Suprapubic skin (tissue), 4 donors: ENCODE results near the gene APRT. TPM values are rescaled to one million over a fixed set of nuclear protein-coding genes. Genes with fewer than 3 reads are reported as not detected.

Experiments
- DNase-seq, 2 donors: peaks; one replicate each; pipeline ENCODE4 v3.0.0-alpha.2; 2019; ENCODE audit warnings: low spot score in 2 of 2
- H3K27ac ChIP-seq: fragments of 200-600 bp; sonication (generic); one replicate; pipeline ENCODE4 v1.5.1; 2019
- H3K27me3 ChIP-seq: fragments of 200-600 bp; sonication (generic); one replicate; pipeline ENCODE4 v1.5.1; 2019
- H3K36me3 ChIP-seq: fragments of 200-600 bp; sonication (generic); one replicate; pipeline ENCODE4 v1.5.1; 2019
- H3K4me1 ChIP-seq: fragments of 200-600 bp; sonication (generic); one replicate; pipeline ENCODE4 v1.5.1; 2019
- H3K4me3 ChIP-seq: fragments of 200-600 bp; sonication (generic); one replicate; pipeline ENCODE4 v1.5.1; 2019; ENCODE audit warnings: mild to moderate bottlenecking
- H3K9me3 ChIP-seq: fragments of 200-600 bp; sonication (generic); one replicate; pipeline ENCODE4 v1.5.1; 2019
- EP300 ChIP-seq: sonication (generic); formaldehyde crosslinking; IDR thresholded peaks from one replicate; pipeline ENCODE4 v1.6.1; 2017; ENCODE audit warnings: antibody characterized with exemption
- POLR2A ChIP-seq, 2 donors: fragments of 450-650 bp; IDR thresholded peaks; one replicate each; pipeline ENCODE4 v1.6.1; 2017; ENCODE audit warnings: antibody characterized with exemption in 2 of 2, mild to moderate bottlenecking in 2 of 2, moderate library complexity in 2 of 2
- POLR2AphosphoS5 ChIP-seq, 3 donors: sonication (generic); formaldehyde crosslinking; IDR thresholded peaks; one replicate each; pipeline ENCODE4 v1.6.1; 2017; ENCODE audit warnings: antibody characterized with exemption in 3 of 3
- WGBS: methylation state at CpG from one replicate; pipeline ENCODE4 v1.1.5; 2018; 5-methylcytosine and 5-hydroxymethylcytosine counted together
- total RNA-seq, 4 donors: library from RNA; depleted of rRNA; stranded (reverse); fragments of >200 nt; gene quantifications; one replicate each; pipeline ENCODE4 v1.1.0, GENCODE V29; 2016
- TF ChIP-seq, protein P1 (sequence below), 2 donors: fragments of 200-600 bp in 1 of 2; fragments of 450-650 bp in 1 of 2; sonication (generic) in 1 of 2; IDR thresholded peaks; one replicate each; pipeline ENCODE4 v1.5.1; 2016 to 2019; ENCODE audit warnings: antibody characterized with exemption in 2 of 2, mild to moderate bottlenecking in 1 of 2, moderate library complexity in 1 of 2

The APRT gene
- total RNA-seq, 4 donors from 2014 or later: 122 to 382 (median 250) TPM

GRCh38 chr16:88821168-88821850, 9.6 kb upstream of the APRT start:
- H3K4me3 ChIP-seq: no peak overlapping the region
- no peak for TF ChIP-seq EP300
- H3K9me3 ChIP-seq: no peaks in the 10 kb centered on the region
- peaks cover 42% of the 10 kb centered on the region for H3K36me3 ChIP-seq
- no peak overlapping the region for H3K27ac ChIP-seq
- 85% methylated on average over 10 of the region's 22 CpGs for WGBS
- peaks cover 16% of the 10 kb centered on the region for H3K4me1 ChIP-seq
- no peaks in the 10 kb centered on the region for H3K27me3 ChIP-seq
- no peak for DNase-seq

GRCh38 chr16:88820385-88821025, 8.8 kb upstream of the APRT start:
- H3K27ac ChIP-seq: no peak overlapping the region
- H3K4me3 ChIP-seq: no peak overlapping the region
- H3K27me3 ChIP-seq: no peaks in the 10 kb centered on the region
- no peak for DNase-seq
- H3K36me3 ChIP-seq: peaks cover 36% of the 10 kb centered on the region
- H3K4me1 ChIP-seq: peaks cover 11% of the 10 kb centered on the region
- WGBS: no CpG with 5 or more reads among the region's 20 CpGs
- H3K9me3 ChIP-seq: no peaks in the 10 kb centered on the region
- TF ChIP-seq POLR2A (IDR thresholded peaks at IDR 0.05) (no peak), POLR2AphosphoS5 (IDR thresholded peaks at IDR 0.05) (no peak), EP300 (no peak)
- TF ChIP-seq, protein P1, sequence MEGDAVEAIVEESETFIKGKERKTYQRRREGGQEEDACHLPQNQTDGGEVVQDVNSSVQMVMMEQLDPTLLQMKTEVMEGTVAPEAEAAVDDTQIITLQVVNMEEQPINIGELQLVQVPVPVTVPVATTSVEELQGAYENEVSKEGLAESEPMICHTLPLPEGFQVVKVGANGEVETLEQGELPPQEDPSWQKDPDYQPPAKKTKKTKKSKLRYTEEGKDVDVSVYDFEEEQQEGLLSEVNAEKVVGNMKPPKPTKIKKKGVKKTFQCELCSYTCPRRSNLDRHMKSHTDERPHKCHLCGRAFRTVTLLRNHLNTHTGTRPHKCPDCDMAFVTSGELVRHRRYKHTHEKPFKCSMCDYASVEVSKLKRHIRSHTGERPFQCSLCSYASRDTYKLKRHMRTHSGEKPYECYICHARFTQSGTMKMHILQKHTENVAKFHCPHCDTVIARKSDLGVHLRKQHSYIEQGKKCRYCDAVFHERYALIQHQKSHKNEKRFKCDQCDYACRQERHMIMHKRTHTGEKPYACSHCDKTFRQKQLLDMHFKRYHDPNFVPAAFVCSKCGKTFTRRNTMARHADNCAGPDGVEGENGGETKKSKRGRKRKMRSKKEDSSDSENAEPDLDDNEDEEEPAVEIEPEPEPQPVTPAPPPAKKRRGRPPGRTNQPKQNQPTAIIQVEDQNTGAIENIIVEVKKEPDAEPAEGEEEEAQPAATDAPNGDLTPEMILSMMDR (IDR thresholded peaks at IDR 0.05): no peak

DNA sequence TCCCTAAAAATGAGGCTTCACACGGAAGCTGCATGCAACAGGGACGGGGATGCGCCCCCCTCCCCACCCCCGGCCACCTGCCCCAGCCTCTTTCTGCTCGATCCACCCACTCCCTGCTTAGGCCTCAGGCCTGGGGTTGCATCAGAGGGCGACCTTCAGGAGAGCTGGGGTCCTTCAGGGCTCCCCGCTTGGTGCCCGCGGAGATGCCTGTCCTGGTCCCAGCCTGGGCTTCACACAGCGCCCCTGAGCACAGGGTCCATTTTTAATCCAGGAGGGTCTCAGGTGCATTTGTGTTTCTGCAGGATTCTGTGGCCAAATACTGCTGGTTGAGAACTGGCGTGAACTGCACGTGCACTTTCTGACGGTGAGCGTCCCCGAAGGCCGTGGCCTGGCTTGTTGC, 7.4 kb upstream of the APRT start:
- Histone ChIP-seq H3K27me3 (no peaks in the 10 kb centered on the region), H3K4me1 (peaks cover 10% of the 10 kb centered on the region), H3K9me3 (no peaks in the 10 kb centered on the region), H3K36me3 (peaks cover 28% of the 10 kb centered on the region), H3K27ac (no peak overlapping the region), H3K4me3 (no peak overlapping the region)
- no peak for TF ChIP-seq POLR2AphosphoS5 (IDR thresholded peaks at IDR 0.05)
- TF ChIP-seq, protein P1 (IDR thresholded peaks at IDR 0.05): no peak
- no peak for TF ChIP-seq POLR2A (IDR thresholded peaks at IDR 0.05)
- TF ChIP-seq EP300: no peak
- DNase-seq: no peak
- WGBS: 84% methylated on average over 15 of the region's 16 CpGs

- Histone ChIP-seq H3K4me3 (no peak overlapping the region), H3K27ac (no peak overlapping the region), H3K9me3 (no peaks in the 10 kb centered on the region), H3K27me3 (no peaks in the 10 kb centered on the region), H3K36me3 (peaks cover 22% of the 10 kb centered on the region), H3K4me1 (peaks cover 13% of the 10 kb centered on the region)
- WGBS: 88% methylated on average over 18 of the region's 18 CpGs
- DNase-seq: no peak
- TF ChIP-seq POLR2A (IDR thresholded peaks at IDR 0.05) (no peak), POLR2AphosphoS5 (IDR thresholded peaks at IDR 0.05) (no peak)
Observed at GRCh38 chr16:88818575-88818874, 6.8 kb upstream of the APRT start.

GRCh38 chr16:88817785-88818574, 6.3 kb upstream of the APRT start:
- Histone ChIP-seq H3K27me3 (no peaks in the 10 kb centered on the region), H3K36me3 (peaks cover 19% of the 10 kb centered on the region), H3K4me3 (no peak overlapping the region), H3K27ac (no peak overlapping the region), H3K4me1 (peaks cover 18% of the 10 kb centered on the region), H3K9me3 (no peaks in the 10 kb centered on the region)
- 89% methylated on average over 7 of the region's 40 CpGs for WGBS
- no peak for TF ChIP-seq EP300
- no peak for TF ChIP-seq POLR2A (IDR thresholded peaks at IDR 0.05)
- TF ChIP-seq, protein P1 (IDR thresholded peaks at IDR 0.05): no peak
- TF ChIP-seq POLR2AphosphoS5 (IDR thresholded peaks at IDR 0.05): no peak
- DNase-seq: no peak
